Gastroesophageal sphincter (tissue), 4 donors: Measurements from ENCODE around the gene PFKL. TPM values are rescaled to one million over a fixed set of nuclear protein-coding genes. Genes with fewer than 3 reads are reported as not detected.
"Not testable (repeated sequence)": the region's sequence is repeated elsewhere in the genome, so short reads cannot be mapped to it uniquely, and the experiment has no call there.

Source experiments
- ATAC-seq: fragments of 150-250 bp; one replicate; pipeline ENCODE4 v1.9.1; 2016; ENCODE audit warnings: mild to moderate bottlenecking, moderate library complexity
- H3K27ac ChIP-seq, 4 donors: fragments of 200-600 bp; sonication (generic) in 3 of 4; 1 replicate in 3 of 4; 2 replicates in 1 of 4; pipeline ENCODE4 v1.5.1; 2016 to 2019
- H3K27me3 ChIP-seq: fragments of 200-600 bp; sonication (generic); one replicate; pipeline ENCODE4 v1.5.1; 2019
- H3K36me3 ChIP-seq, 2 donors: fragments of 200-600 bp; sonication (generic); one replicate each; pipeline ENCODE4 v1.5.1; 2019; ENCODE audit warnings: control low read depth in 1 of 2
- H3K4me1 ChIP-seq, 3 donors: fragments of 200-600 bp; sonication (generic); 1 replicate in 2 of 3; 2 replicates in 1 of 3; pipeline ENCODE4 v1.5.1; 2016 to 2019; ENCODE audit warnings: control low read depth in 2 of 3
- H3K4me3 ChIP-seq, 2 donors: fragments of 200-600 bp; sonication (generic); one replicate each; pipeline ENCODE4 v1.5.1; 2019; ENCODE audit warnings: mild to moderate bottlenecking in 1 of 2, moderate library complexity in 1 of 2
- H3K9me3 ChIP-seq, 3 donors: fragments of 200-600 bp; sonication (generic); one replicate each; pipeline ENCODE4 v1.5.1; 2017 to 2019; ENCODE audit warnings: control low read depth in 2 of 3
- CTCF ChIP-seq, 4 experiments: fragments of 200-600 bp in 2 of 4; fragments of 450-650 bp in 2 of 4; sonication (generic) in 1 of 4; IDR thresholded peaks; one replicate each; pipeline ENCODE4 v1.5.1; 2017 to 2019; ENCODE audit warnings: antibody characterized with exemption in 4 of 4, mild to moderate bottlenecking in 2 of 4, moderate library complexity in 2 of 4
- EP300 ChIP-seq: sonication (generic); formaldehyde crosslinking; IDR thresholded peaks from one replicate; pipeline ENCODE4 v1.6.1; 2017; ENCODE audit warnings: antibody characterized with exemption, mild to moderate bottlenecking
- POLR2A ChIP-seq, 2 donors: fragments of 450-650 bp; IDR thresholded peaks; one replicate each; pipeline ENCODE4 v1.6.1; 2017; ENCODE audit warnings: antibody characterized with exemption in 2 of 2, mild to moderate bottlenecking in 2 of 2, moderate library complexity in 1 of 2
- POLR2AphosphoS5 ChIP-seq: sonication (generic); formaldehyde crosslinking; IDR thresholded peaks from one replicate; pipeline ENCODE4 v1.6.1; 2017; ENCODE audit warnings: antibody characterized with exemption
- WGBS, 2 donors: methylation state at CpG; one replicate each; pipeline ENCODE4 v1.1.5; 2018; ENCODE audit warnings: low coverage in 1 of 2; 5-methylcytosine and 5-hydroxymethylcytosine counted together
- total RNA-seq, 4 donors: library from RNA; depleted of rRNA; stranded (reverse); fragments of >200 nt; gene quantifications; one replicate each; pipeline ENCODE4 v1.1.0, GENCODE V29; 2016

PFKL gene
- total RNA-seq, 4 donors from 2014 or later: 57.7 to 103 (median 72.1) TPM

DNA sequence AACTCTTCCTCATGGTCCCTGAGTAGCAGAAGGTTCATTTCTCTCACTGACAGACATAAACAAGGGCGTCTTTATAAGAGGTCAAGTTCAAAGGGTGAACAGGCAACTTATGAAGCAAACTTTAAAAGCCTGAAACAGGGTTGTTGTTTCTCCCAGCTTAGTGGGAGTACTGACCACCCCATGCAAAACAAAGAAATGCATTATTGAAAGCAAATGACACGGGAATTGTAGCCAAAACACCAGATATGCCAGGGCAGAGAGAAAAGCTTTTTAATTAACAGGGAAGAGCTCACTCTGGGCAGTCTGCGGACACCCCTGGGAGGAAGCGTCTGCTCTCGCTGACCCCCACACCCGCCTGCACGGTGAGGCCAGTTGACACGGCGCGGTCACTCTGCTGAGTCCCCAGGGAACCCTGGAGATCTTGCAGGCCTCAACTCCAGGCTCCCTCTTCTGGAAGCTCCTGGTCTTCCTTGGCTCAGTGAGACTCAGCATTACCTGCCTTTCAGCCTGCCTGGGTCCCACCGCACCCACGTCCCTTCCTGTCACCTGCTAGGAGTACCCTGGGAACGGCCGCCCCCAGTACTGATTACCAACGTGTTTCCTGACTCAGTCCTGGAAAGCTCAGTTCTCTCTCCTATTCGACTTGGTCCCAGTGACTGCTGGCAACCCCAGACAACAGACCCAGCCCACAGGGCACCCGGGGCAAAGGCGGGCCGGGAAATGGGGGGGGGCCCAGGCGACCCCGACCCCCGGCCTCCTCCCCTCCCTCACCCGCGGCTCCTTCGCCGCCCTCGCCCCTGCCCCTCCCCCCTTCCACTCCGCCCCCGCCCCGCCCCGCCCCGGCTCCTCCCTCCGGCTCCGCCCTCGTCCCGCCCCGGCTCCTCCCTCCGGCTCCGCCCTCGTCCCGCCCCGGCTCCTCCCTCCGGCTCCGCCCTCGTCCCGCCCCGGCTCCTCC, 38.4 kb downstream of the PFKL start:
- H3K4me1 ChIP-seq: peaks cover 0 to 30% (median 14%) of the 10 kb centered on the region in 3 donors
- WGBS, 2 donors: 6 to 10% methylated on average over 8 to 14 of the region's 47 CpGs

DNA sequence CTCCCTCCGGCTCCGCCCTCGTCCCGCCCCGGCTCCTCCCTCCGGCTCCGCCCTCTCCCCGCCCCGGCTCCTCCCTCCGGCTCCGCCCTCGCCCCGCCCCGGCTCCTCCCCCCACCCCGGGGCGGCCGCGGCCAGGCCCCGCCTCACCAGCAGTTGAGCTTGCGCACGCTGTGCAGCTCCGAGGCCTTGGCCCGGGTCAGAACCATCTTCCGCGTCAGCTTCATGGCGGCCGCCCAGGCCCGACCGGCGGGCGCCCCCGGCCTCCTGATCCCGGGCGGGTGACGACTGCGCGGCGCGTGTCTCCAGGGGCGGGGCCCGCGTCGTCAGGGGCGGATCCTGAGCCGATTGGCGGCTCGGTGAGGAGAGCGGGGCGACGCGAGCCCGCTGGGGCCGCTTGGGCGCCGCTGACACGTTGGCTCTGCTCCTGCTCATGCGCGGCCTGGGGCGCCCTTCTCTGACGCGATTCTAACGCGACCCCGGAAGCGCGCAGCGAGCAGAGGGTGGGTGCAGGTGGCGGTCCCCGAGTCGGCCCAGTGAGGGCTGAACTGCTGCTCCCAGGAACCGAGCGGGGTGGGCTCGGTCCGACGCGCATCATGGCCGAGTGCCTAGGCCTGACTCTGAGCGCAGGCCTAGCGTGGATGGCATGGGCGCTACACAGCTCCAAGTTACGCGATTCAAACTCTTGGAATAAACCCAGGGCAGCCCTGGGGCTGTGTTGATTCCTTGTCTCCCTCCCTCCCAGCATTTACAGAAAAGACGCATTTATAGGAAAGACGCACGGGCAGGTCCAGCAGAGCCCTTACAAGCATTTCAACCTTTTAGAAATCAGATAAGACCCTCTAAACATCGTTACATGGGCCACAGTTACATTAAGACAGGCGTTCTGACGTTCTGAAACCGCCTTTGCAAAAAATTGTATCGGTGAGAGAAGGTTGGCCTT, 39.4 kb downstream of the PFKL start, which contains the start of gene CFAP410:
CFAP410 (minus strand) TSS at position 420 of the 940 bp plus-strand sequence; CDS start at position 224, 196 bp downstream.
- WGBS, 2 donors: 0 to 3% methylated on average over 9 to 24 of the region's 90 CpGs
- Histone ChIP-seq H3K27me3 (no peaks in the 10 kb centered on the region), H3K36me3 (peaks cover 0 to 26% of the 10 kb centered on the region in 2 donors), H3K4me3 (peak within 1 kb of the TSS; percentile 76 to 79), H3K4me1 (peaks cover 0 to 30% (median 14%) of the 10 kb centered on the region in 3 donors), H3K9me3 (no peaks in the 10 kb centered on the region), H3K27ac (peak within 1 kb of the TSS; percentile 94 to 99 (median 99))
- TF ChIP-seq CTCF (IDR thresholded peaks at IDR 0.05) (peak in 1 of 4 experiments; percentile 5), EP300 (no peak), POLR2A (IDR thresholded peaks at IDR 0.05) (peak; percentile 96 to 97), POLR2AphosphoS5 (peak; percentile 99)
- peak; percentile 96 for ATAC-seq

More for the DNA sequence above, 38.4 kb downstream of the PFKL start:
- no peaks in the 10 kb centered on the region for H3K9me3 ChIP-seq
- H3K27ac ChIP-seq: peak overlapping the region; percentile 83 to 99 (median 99)
- peaks cover 0 to 34% of the 10 kb centered on the region in 2 donors for H3K36me3 ChIP-seq
- ATAC-seq: peak; percentile 44
- peak overlapping the region; percentile 61 to 76 for H3K4me3 ChIP-seq
- TF ChIP-seq EP300 (no peak), CTCF (IDR thresholded peaks at IDR 0.05) (peak in 3 of 4 experiments; percentile 34 to 56 (median 37))
- H3K27me3 ChIP-seq: no peaks in the 10 kb centered on the region

DNA sequence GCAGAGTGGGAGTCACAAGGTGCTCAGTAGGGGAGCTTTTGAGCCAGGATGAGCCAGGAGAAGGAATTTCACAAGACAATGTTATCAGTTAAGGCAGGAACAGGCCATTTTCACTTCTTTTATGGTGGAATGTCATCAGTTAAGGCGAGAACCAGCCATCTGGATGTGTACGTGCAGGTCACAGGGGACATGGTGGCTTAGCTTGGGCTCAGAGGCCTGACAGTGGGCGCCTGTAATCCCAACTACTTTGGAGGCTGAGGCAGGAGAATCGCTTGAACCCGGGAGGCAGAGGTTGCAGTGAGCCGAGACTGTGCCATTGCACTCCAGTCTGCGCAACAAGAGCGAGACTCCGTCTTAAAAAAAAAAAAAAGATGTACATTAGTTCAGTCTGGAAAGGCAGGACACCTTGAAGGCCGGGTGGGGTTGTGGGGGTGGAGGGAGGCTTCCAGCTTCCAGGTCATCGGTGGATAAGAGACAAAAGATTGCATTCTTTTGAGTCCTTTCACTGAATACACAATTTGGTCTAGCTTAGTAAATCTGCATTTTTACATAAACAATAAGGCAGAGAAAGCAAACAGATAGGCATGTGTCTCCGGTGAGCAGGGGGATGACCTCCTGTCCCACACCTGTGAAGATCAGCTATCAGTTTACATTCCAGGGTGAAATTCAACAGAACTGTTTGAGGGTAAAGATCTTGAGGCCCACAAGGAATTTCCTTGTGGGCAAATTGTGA, 42.0 kb downstream of the PFKL start:
- not testable (repeated sequence) for ATAC-seq, H3K27ac ChIP-seq, H3K9me3 ChIP-seq, H3K4me3 ChIP-seq, H3K36me3 ChIP-seq
- Histone ChIP-seq H3K27me3 (peaks cover 18% of the 10 kb centered on the region), H3K4me1 (peaks cover 0 to 27% (median 14%) of the 10 kb centered on the region in 3 donors)
- 49 to 65% methylated on average over 7 to 11 of the region's 12 CpGs for WGBS, 2 donors

- not testable (repeated sequence) for H3K36me3 ChIP-seq, H3K4me3 ChIP-seq, H3K9me3 ChIP-seq, H3K27ac ChIP-seq, ATAC-seq
- 74 to 85% methylated on average over 7 to 8 of the region's 8 CpGs for WGBS, 2 donors
- H3K27me3 ChIP-seq: peaks cover 24% of the 10 kb centered on the region
- H3K4me1 ChIP-seq: peaks cover 0 to 16% (median 11%) of the 10 kb centered on the region in 3 donors
Measured at GRCh38 chr21:44342981-44343380, 43.1 kb downstream of the PFKL start.

GRCh38 chr21:44344541-44345183, 44.8 kb downstream of the PFKL start:
- Histone ChIP-seq H3K27ac (no peak overlapping the region), H3K4me1 (peaks cover 0 to 8% (median 7%) of the 10 kb centered on the region in 3 donors), H3K36me3 (no peaks in the 10 kb centered on the region), H3K4me3 (no peak overlapping the region), H3K9me3 (no peaks in the 10 kb centered on the region), H3K27me3 (peaks cover 40% of the 10 kb centered on the region)
- no peak for TF ChIP-seq CTCF (IDR thresholded peaks at IDR 0.05)
- no peak for TF ChIP-seq EP300
- TF ChIP-seq POLR2A (IDR thresholded peaks at IDR 0.05): no peak
- no peak for TF ChIP-seq POLR2AphosphoS5
- 58% methylated on average over 3 of the region's 17 CpGs; no CpG with 5 or more reads in 1 of the 2 donors for WGBS, 2 donors
- ATAC-seq: no peak
